ENCODE measurements around the gene SLF2. TPM values are rescaled to one million over a fixed set of nuclear protein-coding genes. Genes with fewer than 3 reads are reported as not detected.

SLF2 gene
- total and polyA plus RNA-seq, 9 of the 15 experiments (the other 6 are each of a cell fraction or from before 2014, with no cell fraction given), result 1.7 to 18.4 (median 7.8) TPM

DNA sequence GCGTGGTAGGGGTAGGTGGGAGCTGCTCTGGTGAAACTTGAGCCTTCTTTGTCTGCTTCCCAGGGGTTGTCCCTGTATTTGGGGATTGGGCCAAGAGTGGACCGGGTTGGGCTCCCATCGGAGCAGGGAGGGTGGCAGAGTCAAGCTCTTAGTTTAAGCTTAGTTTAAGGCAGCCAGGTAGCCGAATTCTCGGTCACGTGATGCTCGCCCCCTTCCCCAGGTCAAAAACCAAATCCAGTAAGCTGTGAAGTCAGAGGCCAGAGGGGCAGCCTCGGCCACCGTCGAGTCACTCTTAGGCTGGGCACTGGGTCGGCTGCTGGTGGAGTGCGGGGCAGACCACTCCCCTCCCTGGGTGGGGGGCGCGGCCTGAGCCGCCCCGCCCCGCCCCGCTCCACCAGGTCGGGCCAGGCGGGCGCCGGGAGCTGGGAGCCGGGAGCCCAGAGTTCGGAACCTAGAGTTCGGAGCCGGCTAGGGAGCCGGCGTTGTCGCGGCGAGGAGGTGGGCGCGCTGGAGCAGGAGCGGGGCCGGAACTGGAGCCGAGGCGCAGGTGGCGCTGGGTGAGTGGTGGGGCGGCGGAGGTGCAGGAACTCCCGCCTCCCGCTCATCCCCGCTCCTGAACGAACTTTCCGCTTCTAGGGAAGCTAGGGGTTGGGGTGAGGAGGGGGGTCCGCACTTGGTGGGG, 84.1 kb downstream of the SLF2 start (continued):
- TF ChIP-seq ZNF133 (CRISPR knock-in tag; IDR thresholded peaks at IDR 0.05) (no peak), RNF2 (IDR thresholded peaks at IDR 0.05) (no peak), MAZ (CRISPR knock-in tag; conservative IDR thresholded peaks at IDR 0.05 in 1 of 2, IDR thresholded peaks at IDR 0.05 in 1 of 2) (0 out of 4 replicates have a peak, but pooled peaks of 1 of the 2 experiments have one; percentile 8), ZNF274 (IDR thresholded peaks at IDR 0.05; ENCODE audit: borderline replicate concordance, low read depth, low read length) (no peak)
- TF ChIP-seq, protein P1, sequence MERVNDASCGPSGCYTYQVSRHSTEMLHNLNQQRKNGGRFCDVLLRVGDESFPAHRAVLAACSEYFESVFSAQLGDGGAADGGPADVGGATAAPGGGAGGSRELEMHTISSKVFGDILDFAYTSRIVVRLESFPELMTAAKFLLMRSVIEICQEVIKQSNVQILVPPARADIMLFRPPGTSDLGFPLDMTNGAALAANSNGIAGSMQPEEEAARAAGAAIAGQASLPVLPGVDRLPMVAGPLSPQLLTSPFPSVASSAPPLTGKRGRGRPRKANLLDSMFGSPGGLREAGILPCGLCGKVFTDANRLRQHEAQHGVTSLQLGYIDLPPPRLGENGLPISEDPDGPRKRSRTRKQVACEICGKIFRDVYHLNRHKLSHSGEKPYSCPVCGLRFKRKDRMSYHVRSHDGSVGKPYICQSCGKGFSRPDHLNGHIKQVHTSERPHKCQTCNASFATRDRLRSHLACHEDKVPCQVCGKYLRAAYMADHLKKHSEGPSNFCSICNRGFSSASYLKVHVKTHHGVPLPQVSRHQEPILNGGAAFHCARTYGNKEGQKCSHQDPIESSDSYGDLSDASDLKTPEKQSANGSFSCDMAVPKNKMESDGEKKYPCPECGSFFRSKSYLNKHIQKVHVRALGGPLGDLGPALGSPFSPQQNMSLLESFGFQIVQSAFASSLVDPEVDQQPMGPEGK (CRISPR knock-in tag; IDR thresholded peaks at IDR 0.05; ENCODE audit: borderline replicate concordance), result no peak
- TF ChIP-seq, protein P2, sequence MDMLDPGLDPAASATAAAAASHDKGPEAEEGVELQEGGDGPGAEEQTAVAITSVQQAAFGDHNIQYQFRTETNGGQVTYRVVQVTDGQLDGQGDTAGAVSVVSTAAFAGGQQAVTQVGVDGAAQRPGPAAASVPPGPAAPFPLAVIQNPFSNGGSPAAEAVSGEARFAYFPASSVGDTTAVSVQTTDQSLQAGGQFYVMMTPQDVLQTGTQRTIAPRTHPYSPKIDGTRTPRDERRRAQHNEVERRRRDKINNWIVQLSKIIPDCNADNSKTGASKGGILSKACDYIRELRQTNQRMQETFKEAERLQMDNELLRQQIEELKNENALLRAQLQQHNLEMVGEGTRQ (CRISPR knock-in tag; IDR thresholded peaks at IDR 0.05), result peak; percentile 82
